Left hindlimb (tissue), 1 donor: Measurements from ENCODE around the gene MTFP1.
"Not testable (repeated sequence)": the region's sequence is repeated elsewhere in the genome, so short reads cannot be mapped to it uniquely, and the experiment has no call there.

ENCODE experiments used
- DNase-seq: peaks from one replicate; pipeline ENCODE4 v3.0.0-alpha.2; 2018

Gene MTFP1, protein sequence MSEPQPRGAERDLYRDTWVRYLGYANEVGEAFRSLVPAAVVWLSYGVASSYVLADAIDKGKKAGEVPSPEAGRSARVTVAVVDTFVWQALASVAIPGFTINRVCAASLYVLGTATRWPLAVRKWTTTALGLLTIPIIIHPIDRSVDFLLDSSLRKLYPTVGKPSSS

DNA sequence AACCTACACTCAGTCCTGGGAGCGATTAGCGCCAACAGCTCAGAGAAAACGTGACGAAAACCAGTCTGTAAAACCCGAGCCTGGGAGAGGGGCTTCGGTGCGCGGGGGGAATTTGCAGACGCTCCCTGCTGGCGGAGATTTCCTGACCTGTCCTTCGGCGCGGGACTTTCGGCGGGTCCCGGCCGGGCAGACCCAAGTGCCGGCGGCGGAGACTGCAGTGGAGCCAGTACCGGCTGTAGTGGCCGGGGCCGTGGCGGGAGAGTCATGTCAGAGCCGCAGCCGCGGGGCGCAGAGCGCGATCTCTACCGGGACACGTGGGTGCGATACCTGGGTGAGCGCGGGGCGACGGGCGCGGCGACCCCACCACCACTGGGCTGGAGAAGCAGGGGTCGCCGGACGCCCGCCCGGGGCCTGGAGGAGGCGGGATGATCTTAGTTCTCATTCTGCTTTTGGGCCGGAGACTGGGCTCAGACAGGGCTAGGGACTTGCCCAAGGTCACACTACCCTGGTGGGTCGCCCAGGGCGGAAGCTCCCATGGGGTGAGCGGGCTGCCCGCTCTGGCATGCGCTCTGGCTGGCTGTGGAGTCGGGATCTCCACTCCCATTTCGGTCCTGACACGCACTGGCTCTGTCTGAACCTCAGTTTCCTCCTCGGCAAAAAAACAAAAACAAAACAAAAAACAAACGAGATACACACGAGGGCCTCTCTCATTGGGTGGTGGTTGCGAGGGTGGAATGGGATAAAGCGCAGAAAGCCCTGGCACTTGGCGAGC lies at the start of gene MTFP1:
Gene MTFP1, plus strand, starts transcription at position 153 of the 772 bp plus-strand sequence. Its CDS starts 112 bp downstream, at position 265.
- DNase-seq, result peak; percentile 80

DNA sequence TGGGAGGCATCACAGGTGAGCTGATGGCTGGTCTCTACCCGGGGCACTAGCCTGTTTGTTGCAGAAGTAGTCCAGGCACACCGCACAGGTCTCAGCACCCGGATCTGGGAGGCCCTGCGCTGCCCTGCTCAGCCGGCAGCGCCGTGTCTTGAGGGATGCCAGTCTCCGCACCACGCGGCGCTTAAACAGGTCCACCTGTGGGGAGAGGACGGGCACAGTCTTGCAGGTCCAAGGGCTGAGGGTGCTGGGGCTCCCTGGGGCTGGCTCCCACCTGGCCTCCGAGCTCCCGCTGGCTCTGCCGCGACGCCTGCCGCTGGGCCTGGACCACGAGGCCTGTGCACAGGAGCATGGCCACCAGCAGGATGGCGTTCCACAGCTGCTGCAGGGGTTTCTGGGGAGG lies 45.6 kb upstream of the MTFP1 start:
- DNase-seq, result no peak

DNA sequence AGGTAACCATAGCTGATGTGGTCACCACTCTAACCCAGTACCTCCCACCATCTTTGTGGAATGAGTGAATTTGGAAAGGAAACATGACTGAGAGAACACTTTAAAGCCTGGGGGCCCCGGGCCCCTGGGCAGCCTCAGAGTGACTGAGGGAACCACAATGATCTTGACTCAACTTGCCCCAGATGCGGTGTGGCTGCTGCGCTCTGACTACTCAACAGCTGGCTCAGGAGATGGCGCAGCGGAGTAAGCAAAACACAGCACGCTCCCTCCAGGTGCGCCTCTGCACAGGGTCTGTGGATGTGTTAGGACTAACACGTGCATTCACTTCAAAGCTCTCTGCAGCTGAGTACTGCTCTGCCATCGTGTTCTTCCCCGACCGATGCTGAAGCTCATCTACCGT lies 44.3 kb upstream of the MTFP1 start:
- no peak for DNase-seq

DNA sequence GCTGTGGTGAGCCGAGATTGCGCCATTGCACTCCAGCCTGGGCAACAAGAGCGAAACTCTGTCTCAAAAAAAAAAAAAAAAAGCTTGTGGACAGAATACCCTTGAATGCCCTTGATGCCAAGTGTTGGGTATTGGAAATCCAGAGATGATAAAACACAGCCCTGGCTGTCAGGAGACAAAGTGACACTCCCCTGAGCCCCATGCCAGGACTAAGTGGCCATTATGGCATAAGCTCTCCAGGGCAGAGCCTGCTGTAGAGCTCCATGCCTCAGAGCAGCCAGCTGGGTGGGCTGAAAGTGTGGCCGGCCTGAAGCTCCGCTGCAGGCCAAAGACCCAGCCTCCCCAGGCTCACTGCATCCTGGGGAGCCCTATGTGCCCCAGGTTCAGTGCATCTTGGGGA lies 43.2 kb upstream of the MTFP1 start:
- DNase-seq, result no peak

DNA sequence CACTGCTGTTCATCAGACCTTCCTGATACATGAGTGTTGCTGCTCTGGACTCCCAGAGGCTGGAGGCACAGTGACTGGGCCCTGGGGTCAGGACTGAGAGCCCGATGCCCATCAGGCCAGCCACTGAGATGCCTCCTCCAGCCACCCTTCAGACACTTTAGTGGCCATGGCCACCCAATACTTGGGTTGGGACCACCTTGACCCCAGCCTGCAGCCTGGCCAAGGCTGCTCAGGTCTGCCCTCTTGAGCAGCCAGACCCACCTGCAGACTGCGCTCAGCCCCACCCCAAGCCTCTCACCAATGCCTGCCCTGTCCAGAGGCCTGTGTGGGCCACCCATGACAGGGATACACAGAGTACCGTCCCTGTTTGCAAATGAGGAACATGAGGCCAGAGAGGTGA lies 42.5 kb upstream of the MTFP1 start:
- DNase-seq, result no peak

DNA sequence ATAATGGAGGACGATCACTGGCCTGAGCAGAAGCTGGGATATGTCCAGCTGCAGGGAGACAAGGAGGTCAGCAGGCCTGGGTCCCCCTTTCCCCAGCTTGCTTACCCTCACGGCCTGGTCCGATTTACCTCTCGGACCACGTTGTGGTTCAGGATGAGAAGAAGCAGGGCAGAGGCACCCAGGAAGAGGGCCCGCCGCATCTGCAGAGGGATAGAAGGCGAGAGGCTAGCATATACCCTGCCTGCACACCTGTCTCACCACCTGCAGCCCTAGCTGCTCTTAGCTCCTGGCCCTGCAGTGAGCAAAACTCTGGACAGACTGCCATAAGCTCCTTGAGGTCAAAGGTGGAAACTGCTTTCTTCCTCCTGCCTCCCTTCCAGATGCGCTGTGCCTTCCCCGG lies 39.6 kb upstream of the MTFP1 start:
- DNase-seq, result no peak

DNA sequence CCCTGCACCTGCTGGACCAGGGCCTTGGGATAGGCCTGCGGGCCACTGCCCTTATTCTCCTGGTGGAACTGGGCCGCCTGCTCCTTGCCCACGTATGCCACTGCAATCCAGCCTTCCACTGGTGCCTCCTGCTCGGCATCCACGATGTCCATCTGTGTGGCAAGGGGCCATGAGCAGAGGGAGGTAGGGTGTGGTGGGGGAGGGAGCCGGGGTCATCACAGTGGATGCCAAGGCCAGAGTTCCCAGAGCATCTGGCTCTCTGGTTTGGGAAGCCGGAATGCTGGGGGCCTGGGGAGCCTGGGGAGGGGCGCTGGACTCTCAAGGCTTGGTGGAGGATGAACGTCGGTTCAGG lies 39.0 kb upstream of the MTFP1 start:
- DNase-seq, result no peak

DNA sequence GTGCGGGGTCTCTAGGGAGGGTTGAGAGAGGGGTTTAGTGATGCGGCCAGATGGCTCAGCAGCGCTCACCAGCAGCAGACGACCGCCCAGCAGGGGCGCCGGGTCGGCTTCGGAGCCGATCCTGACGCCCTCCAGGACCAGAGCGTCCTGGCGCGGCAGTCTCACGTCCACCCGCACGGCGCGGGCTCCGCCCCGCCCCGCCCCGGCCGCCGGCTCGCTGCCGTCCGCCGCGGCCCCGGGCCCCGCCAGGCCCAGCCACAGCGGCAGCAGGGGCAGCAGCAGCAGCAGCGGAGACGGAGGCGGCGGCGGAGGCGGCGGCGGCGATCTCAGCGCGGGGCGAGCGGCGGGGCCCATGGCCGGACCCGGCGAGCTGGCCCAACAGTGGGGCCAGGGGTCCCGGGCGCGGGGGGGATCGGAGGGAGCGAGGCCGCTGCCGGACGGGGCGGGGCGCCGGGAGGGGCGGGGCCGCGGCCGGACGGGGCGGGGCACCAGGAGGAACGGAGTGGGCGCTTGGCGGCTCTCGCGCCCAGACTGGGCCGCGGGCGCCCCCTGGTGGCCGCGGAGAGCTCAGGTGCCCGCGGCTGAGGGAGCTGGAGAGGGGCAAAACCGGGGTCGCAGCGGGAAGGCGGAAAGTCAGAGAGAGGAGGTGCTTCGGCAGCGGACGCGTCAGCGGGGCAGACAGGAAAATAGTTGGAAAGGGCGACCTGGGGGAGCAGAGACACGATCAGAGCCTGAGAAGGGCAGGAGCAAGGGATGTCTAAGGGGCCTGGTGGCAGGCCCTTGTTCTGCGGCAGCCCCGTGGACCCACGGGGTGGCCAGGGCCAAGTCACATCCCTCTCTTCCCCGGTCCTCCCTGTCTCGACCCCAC lies 38.4 kb upstream of the MTFP1 start, which contains the start of gene RNF215:
Gene RNF215, minus strand, starts transcription at position 452 of the 868 bp plus-strand sequence. Its CDS starts 98 bp downstream, at position 354.
- DNase-seq, result peak; percentile 91

DNA sequence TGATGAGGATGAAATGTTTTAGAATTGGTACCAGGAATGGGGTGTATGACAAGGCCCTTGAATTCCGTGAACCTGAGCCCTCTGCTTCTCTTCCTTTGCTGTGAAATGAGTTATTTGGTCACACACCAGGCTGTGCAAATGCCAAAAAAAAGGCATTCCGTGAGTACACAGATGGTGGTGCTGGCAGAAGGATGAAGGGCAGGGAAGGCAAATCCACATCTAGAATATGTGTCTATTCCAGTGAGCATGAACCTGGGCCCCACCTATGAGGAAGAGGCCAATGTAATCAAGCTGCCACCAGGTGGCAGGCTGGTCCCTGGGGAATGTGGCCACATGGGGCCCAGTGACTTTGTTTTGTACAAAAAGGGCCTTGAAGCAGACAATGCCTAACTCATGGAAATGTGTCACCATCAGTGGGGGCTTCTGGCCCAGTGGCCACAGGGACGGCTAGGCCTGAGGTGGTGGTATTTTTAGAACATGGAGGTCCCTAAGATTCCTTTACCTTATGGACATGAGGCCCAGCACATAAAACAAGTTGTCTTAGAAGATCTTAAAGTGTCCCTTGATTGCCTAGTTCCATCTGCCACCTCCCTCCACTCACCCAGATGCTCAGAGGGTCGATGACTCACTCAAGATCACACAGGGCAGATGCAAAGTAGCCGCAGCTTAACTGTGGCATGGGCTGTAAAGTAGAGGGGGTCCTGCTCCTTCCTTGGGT lies 34.4 kb upstream of the MTFP1 start:
- no peak for DNase-seq

DNA sequence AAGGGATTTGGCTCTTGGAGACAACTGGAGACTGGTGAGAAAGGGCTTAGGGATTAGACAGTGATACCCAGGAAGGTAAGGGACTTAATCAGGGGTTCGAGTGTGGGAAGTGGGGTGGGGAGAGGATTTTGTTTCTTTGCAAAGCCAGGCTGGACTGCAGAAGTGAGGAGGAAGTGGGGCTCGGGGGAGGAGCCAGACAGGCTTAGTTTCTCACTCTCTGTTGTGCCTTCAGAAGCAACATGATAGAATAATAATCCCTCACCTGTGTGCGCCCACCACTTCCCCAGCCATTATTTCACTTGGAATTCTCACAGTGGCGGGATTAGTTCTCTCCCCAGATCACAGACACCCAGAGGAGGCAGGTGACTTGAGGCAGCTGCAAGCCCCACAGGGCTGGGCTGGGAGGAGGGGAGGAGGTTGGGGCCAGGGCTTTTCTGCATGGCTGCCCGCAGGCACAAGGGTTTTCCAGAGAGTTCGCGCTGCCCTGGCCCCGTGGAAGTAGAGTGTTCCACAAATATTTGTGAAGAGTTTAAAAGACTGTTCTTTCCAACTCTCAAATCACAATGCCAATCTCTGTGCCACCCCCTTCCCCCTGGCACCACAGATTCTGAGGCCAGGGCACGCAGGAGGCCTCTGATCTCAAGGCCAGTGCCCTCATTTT lies 32.8 kb upstream of the MTFP1 start:
- no peak for DNase-seq

DNA sequence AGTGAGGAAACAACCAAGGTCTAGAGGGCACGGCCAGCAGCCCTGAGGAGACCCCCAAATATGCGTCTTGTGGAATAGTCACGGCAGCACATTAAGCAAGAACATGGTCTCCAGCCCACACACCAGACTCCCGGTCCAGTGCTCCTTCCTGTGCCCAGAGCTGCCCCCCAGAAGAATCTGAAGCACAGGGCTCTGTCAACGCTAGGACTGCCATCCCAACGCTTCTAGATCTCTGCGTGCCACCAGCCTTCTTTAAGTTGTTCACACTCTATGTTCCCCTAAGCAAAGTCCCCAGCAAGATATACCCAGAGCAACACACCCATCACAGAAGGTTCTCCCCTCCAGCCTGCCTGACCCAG lies 32.3 kb upstream of the MTFP1 start:
- DNase-seq, result no peak

DNA sequence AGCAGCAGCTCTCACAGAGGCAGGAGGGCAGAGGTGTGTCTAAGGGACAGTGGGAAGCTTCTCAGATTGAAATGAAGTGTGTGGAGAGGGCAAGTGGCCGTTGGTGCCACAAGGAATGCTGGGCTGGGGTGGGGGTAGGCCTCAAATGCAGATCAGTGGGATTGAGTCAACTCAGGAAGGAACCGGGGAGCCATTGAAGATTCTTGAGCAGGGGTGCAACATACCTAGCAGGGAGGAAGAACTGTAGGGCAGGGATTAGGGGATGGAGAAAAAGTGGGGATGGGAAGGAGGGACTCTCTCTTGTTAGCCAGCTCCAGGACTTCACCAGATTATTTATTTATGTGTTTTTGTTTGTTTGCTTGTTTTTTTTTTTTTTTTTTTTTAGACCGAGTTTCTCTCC lies 31.7 kb upstream of the MTFP1 start:
- no peak for DNase-seq

DNA sequence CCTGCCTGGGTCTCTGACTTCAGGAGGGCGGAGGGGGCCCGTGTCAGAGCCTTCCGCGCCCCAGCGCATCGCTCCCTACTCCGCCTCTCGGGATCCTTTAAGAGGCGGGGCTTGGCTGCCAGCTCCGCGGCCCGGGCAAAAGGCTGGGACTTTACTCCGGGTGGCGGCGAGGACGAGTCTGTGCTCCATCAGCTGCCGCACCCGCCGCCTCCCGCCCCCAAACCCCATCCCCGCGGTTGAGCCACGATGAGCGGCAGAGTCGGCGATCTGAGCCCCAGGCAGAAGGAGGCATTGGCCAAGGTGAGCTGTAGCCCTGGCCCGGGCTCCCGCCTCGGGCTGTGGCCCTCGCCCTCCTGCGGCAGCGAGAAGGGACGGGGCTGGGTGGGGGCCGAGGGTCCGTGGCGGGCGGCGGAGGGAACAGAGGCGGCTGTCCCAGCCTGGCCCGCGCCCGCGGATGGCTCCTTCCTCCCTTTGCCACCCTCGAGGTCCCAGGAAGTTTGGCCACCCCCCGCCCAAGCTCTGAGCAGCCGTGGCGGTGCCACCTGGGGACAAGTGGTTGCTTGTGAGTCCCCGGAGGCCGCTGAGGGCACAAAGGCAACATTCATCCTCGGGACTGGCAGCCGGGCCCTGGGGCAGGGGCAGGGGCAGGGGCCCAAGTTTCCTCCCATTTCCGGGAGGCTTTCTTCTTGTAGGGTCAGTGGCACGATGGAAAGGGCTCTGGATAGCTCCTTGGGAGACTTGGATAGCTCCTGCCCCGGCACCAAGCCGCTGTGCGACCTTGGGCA lies 28.5 kb upstream of the MTFP1 start, which contains the start of gene SEC14L2:
Gene SEC14L2, plus strand, starts transcription at position 148 of the 785 bp plus-strand sequence. Its CDS starts 99 bp downstream, at position 247.
- DNase-seq, result peak; percentile 74

DNA sequence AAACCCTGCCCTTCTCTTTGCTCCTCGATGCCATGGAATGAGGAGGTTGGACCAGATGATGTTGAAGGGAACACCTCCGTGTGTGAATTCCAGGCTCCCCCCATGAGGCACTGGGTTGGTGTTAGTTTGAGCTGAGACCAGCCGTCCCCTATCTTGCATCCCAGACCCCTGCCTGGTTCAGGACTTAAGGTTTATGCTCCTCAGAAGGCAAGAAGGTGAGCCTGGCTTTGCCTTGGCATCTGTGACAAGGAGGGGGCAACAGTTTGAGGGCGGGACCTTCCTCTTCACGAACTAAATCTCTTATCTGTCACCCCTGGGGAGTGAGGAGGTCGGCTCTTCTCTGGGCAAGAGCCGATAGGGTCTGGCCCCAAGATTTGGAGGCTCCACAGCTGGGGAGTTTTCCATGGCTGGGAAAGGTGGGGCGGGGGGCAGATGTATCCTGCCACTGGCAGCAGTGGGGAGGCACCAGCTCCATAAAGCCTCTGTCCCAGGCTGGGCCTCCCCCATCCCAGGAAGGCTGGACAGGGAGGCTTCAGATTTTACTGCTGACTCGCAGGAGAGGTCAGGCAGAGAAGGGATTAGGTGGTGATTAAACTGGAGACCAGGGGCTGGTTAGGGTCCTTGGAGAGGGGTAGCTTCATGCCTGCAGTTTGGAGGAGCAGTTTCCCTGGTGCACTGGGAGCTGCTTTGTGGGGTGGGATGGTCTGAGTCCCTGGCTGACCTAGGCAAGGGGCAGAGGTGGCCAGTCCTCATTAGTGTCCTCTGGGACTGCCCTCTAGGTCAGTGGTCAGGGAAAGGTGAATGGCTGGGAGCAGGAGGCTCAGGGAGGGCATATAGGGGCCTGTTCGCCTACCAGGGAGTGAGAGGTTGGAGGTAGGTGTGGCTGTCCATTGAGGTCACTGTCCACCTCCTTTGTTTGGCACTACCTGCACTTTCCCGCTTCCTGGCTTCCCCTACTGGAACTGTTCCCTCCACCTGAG lies 27.6 kb upstream of the MTFP1 start:
- no peak for DNase-seq

DNA sequence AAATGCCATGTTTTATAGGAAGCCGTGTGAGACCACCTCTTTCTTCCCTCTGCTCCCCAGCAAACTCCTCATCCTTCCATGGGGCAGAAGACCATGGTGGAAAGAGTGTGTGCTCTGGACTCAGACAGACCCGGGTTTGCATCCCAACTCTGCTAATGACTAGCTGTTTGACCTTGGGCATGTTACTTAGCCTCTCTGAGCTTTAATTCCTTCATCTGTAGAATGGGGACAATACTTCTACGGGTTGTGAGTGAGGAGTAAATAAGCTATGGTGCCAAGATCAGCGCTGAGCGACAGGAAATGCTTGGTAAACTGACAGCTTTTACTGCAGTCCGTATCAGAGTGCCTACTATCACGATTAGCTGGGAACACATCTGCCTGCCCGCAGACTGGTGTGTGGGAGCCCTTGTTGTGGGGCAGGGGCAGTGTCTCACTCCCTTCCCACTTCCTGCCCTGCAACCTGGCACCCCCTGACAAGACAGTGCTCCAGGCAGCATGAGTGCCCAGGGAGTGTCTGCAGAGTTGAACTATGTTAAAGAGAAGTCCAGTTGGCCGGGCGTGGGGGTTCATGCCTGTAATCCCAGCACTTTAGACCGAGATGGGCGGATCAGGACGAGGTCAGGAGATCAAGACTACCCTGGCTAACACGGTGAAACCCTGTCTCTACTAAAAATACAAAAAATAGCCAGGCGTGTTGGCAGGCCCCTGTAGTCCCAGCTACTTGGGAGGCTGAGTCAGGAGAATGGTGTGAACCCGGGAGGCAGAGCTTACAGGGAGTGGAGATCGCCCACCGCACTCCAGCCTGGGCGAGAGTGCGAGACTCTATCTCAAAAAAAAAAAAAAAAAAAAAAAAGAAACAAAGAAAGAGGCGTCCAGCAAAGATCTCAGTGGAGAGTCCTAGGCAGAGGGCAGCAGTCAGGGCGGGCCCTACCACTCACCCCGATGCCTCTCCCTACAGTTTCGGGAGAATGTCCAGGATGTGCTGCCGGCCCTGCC lies 26.6 kb upstream of the MTFP1 start:
- no peak for DNase-seq

DNA sequence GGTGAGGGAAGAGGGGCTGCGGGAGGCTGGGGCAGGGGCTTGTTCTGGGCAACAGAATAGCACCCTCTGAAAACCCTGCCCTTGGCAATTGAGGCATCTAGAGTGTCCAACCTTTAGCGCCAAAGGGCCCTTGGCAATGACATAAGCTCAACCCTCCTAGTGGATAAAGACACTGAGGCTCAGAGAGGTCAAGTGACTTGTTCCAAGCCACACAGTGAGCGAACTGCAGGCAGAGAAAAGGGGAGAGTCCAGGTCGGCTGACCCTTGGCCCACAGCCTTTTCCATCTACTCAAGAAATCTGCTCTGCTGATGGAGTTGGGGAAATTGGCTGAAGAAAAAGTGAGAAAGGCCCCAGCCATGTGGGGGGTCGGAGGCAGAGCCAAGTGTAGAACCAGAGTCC lies 25.9 kb upstream of the MTFP1 start:
- DNase-seq, result no peak

DNA sequence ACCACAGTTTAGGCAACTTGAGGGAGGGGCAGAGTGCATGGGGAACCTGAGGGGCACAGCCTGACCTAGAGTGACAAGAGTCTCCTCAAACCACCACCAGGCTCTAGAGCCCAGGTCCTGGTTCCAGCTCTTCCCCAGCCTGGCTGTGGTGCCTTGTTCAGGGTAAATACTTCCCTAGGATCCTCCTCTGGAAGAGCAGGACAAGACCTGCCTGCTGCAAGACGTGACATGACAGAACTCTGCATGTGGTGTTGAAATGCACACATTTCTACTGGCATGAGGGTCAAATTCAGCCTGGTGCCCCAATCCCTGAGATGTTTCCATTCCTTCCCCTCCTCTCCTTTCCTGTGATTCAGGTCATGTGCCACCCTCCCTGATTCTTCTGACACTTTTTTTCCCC lies 25.4 kb upstream of the MTFP1 start:
- DNase-seq, result no peak

DNA sequence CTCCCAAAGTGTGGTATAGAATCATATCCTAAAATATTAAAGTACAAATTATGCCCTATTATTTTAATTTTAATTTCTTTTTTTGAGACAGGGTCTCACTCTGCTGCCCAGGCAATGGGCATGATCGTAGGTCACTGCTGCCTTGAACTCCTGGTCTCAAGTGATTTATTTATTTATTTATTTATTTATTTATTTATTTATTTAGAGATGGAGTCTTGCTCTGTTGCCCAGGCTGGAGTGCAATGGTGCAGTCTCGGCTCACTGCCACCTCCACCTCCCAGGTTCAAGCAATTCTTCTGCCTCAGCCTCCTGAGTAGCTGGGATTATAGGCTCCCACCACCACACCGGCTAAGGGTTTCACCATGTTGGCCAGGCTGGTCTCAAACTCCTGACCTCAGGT lies 24.5 kb upstream of the MTFP1 start:
- DNase-seq, result not testable (repeated sequence)
